Amniotic stem cell (primary cell): ENCODE measurements around the gene C9.
"Not testable (repeated sequence)": the region's sequence is repeated elsewhere in the genome, so short reads cannot be mapped to it uniquely, and the experiment has no call there.

ENCODE experiments used
- DNase-seq: peaks from one replicate; lab custom pipeline; 2025; lab: John Stamatoyannopoulos, UW

The C9 gene

DNA sequence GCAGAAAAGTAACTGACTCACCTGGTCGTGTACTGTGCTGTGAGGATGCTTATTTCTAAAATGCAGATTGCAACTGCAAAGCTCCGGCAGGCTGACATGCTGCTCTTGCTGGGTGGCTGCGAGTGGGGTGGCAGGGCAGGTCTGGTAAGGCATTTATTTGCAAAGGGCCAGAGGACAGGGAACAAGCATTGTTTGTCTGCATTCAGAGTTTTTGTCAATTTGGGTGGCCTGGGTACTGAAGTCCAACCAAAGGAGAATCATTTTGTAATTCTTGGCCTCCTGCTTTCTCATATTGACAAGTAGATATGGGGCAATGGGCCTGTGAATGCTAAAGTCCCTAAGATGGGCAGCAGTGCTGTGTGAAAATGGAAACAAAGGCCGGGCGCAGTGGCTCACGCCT is at the start of gene C9:
C9 (minus strand) TSS at position 129 of the 400 bp plus-strand sequence; CDS start at position 98, 31 bp downstream.
- DNase-seq, result no peak

DNA sequence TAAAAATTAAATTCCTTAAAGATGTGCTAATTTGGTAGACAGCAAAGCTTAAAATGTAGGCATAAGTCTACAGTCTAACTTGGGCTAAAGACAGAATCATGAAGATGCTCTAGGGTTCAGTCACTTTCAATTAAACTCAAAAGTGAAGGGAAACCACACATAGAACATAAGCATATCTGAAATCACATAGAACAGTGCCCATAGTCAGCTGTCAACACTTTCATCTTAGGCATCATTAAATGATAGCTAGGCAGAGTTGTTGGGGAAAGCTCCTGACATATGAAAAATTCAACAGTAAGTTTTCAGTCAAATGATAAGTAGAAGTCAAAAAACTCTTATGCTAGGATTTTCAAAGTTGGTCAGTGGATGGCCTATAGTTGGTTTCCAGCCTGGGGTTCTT is 49.5 kb upstream of the C9 start:
- no peak for DNase-seq

- DNase-seq, result no peak
Observed at GRCh38 chr5:39412721-39413394, 48.6 kb upstream of the C9 start.

DNA sequence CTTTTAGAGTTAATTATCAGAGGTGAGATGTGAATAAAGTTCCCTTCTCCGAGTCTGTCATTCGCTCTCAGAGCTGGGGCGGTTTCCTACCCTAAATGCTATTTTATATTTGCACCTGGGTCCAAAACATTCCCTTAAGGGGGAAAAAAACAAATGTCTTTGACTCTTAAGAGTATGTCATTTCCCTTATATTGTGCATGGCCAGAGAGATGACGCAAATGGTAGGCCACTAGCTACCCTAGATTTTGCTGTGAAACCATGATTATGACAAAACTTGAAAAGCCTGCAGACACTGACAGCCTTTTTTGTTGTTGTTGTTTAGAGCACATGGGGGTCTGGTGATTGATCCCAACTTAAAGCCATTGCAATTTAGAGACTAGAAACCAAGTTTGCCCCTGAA is 47.7 kb upstream of the C9 start:
- no peak for DNase-seq

- DNase-seq, result no peak
Observed at GRCh38 chr5:39411061-39411460, 46.8 kb upstream of the C9 start.

DNA sequence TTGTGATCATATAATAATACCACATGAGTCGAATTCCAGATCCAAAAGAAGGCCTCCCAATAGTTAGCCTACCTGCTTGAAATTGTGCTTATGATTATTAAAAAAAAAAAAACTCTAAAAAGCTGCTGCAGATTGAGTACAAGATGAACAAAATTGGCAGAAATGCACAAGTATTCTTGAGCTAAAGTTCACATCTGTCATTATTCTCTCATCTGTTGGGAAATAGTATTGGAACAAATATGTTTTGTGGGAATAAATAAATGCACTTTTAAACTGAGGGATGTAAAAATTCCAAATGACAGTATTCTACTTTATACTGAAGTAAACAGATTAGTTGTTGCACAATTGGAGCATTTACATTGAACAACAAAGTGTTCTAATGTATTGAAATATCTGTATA is 44.7 kb upstream of the C9 start:
- no peak for DNase-seq

- DNase-seq, result no peak
Observed at GRCh38 chr5:39405083-39405843, 41.0 kb upstream of the C9 start.

DNA sequence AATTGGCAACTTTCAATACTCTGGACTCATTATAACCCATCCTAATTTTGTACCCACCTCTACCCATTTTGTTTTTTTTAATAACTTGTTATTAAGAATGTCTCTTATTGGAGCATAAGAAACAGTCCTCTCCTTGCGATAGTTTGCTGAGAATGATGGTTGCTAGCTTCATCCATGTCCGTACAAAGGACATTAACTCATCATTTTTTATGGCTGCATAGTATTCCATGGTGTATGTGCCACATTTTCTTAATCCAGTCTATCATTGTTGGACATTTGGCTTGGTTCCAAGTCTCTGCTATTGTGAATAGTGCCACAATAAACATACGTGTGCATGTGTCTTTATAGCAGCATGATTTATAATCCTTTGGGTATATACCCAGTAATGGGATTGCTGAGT is 39.5 kb upstream of the C9 start:
- not testable (repeated sequence) for DNase-seq

DNA sequence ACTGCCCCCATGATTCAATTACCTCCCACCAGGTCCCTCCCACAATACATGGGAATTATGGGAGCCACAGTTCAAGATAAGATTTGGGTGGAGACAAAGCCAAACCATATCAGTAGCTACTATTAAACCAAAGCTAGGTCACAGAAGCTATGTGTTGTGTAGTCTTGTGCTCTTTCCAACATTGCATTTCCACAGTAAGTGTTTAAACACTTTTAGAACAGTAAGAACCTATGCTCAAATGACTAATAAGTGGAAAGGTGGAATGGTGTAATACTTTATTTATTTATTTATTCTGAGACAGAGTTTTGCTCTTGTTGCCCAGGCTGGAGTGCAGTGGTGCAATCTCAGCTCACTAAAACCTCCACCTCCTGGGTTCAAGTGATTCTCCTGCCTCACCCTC is 37.8 kb upstream of the C9 start:
- DNase-seq, result not testable (repeated sequence)

GRCh38 chr5:39400713-39401578 is 36.7 kb upstream of the C9 start:
- DNase-seq, result no peak

DNA sequence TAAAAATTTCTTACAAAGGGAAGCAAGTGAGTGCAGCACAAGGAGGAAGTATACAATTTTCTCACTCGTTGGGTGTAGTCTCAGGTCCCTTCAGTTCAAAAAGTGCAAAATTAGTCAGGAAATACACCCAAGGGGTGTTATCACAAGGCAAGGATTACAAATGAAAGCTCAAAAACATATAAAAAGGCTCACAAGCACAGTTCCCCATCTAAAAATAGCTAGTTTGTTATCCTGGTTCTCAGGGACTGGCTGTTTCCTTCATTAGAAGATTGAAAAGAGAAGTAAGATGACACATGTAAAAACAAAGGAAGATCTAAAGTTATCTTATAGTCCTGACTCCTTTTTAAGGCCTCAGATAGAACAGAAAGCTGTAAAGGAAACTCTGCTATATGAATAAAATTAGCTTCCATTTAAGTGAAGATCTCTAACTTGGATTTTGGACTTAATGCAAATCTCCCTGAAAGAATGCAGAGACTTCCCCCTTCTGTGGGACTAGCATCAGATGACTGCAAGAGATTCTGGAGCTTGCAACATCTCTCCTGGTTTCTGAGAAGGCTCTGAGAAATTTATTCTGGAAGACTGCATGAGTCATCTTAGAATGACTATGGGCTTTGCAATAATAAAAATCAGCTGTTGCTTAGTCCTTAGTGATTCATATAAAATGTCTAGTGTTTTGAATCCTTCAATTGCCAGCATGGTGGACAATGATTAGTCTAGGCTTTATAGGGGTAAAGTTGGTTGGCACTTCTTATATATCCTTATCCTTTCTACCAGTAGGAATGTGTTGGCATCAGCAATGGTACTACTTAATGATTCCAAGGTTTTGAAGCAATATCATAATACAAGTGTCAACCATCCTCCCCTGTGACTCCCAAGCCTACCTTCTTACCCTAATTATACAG is 35.1 kb upstream of the C9 start:
- peak; percentile 96 for DNase-seq

DNA sequence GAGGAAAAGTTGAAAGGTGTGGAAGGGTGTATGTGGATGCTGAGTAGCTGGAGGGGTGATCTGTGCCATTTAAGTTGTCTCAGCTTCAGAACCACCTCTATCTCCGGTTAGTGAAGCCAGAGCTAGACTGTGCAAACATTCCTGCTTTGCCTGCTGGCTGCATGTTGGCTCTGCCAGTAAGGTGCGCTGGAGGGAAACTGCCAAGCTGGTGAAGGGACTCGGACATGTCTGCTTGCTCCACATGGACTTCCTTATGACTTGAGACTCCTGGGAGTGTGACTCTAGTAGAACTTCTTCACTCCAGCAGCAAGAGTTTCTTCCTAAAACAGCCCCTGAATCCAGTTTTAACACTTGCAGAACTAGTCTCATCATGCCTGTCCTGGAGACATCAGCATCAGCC is 32.5 kb upstream of the C9 start:
- DNase-seq, result no peak

- no peak for DNase-seq
Observed at GRCh38 chr5:39395521-39395920, 31.2 kb upstream of the C9 start.

DNA sequence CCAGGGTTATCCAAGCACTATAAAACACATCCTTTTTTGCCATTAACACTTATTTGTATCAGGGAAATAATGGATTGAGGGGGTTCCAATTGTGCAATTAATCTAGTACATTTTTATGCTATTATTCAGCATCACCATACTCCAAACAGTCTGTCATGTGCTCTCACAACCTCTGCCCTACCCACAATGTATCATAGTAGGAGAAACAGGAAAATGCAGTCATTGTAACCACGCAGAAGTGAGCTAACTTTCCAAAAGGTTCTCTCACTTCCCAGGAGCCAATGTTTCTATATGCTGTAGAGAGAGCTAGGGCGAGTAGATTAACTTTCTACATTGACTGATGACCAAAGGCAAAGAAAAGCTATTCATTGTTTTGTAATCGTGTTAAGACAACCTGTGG is 30.7 kb upstream of the C9 start:
- no peak for DNase-seq

- no peak for DNase-seq
Observed at GRCh38 chr5:39390945-39391344, 26.6 kb upstream of the C9 start.

DNA sequence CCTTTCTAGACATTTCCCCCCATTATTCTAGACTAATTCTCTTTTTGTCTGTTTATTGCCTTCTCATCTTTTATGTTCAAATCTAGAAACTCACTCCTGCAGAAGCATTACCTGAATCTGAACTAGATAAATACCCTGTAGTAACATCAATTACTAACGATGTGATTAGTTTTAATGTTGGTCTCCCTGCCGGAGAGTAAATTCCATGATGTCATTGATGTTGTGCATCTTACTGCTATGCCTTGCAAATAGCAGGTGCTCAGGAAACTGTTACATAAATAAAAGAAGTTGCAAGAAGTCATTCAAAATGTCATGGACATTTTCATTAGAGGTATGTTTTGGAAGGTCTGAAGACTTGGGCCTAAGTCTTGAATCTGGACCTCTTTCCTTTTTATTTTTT is 23.0 kb upstream of the C9 start:
- DNase-seq, result no peak

GRCh38 chr5:39384271-39384670 is 20.0 kb upstream of the C9 start:
- no peak for DNase-seq

- DNase-seq, result no peak
Observed at GRCh38 chr5:39381376-39381775, 17.1 kb upstream of the C9 start.

GRCh38 chr5:39379693-39380092 is 15.4 kb upstream of the C9 start:
- DNase-seq, result no peak

DNA sequence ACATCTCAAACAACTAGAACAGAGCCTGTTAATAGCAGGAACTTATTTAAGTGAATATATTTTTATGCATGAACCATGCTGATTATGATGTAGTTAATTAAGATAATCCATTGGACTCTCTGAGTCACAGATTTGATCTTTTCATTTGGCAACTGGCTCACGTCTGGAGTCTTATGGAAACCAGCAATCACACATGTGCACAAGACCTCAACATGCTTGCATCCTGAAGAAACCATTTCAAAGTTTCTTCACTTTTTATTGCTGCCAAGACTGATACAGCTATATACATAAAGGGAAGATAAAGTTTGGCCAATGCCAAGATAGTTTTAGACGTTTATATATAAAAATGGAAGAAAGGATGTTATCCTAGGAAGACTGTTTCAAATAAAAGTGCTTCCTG is 13.3 kb upstream of the C9 start:
- no peak for DNase-seq

GRCh38 chr5:39376293-39376714 is 12.0 kb upstream of the C9 start:
- DNase-seq, result no peak

- DNase-seq, result no peak
Observed at GRCh38 chr5:39373791-39374190, 9.5 kb upstream of the C9 start.
